Calu3 (cell line): Measurements from ENCODE around the gene MOSPD3. TPM values are rescaled to one million over a fixed set of nuclear protein-coding genes. Genes with fewer than 3 reads are reported as not detected.

Source experiments
- BruUV-seq: library from RNA; stranded (reverse); fragments of 400-500 nt; replicated peaks from 2 replicates; lab custom pipeline; 2021; lab: Mats Ljungman, UMichigan
- CTCF ChIA-PET: fragments of 300-600 bp; sonication (Branson Sonifier 250); formaldehyde crosslinking; loops from one replicate; lab custom pipeline; 2022; ENCODE audit warnings: antibody characterized with exemption; lab: Charles Lee
- DNase-seq: peaks from one replicate; pipeline ENCODE4 v3.0.0; 2022
- H3K27ac Mint-ChIP-seq: one replicate; pipeline ENCODE4 v1.8.0; 2022; ENCODE audit warnings: mixed read lengths; ENCODE audit not compliant: unreplicated experiment
- H3K27me3 Mint-ChIP-seq: one replicate; pipeline ENCODE4 v1.8.0; 2022; ENCODE audit warnings: mixed read lengths; ENCODE audit not compliant: unreplicated experiment
- H3K36me3 Mint-ChIP-seq: one replicate; pipeline ENCODE4 v1.8.0; 2022; ENCODE audit warnings: mild to moderate bottlenecking, moderate library complexity, mixed read lengths; ENCODE audit not compliant: insufficient read depth, unreplicated experiment
- H3K4me1 Mint-ChIP-seq: one replicate; pipeline ENCODE4 v1.8.0; 2022; ENCODE audit warnings: mild to moderate bottlenecking, low read depth, mixed read lengths; ENCODE audit not compliant: unreplicated experiment
- H3K4me3 Mint-ChIP-seq: one replicate; pipeline ENCODE4 v1.8.0; 2022; ENCODE audit warnings: mild to moderate bottlenecking, low read depth, moderate library complexity, mixed read lengths; ENCODE audit not compliant: unreplicated experiment
- H3K9me3 Mint-ChIP-seq: one replicate; pipeline ENCODE4 v1.8.0; 2022; ENCODE audit warnings: low read depth, mixed read lengths; ENCODE audit not compliant: unreplicated experiment
- CTCF ChIP-seq: fragments of 200-600 bp; IDR thresholded peaks from one replicate; pipeline ENCODE4 v1.8.0; 2022; ENCODE audit warnings: antibody characterized with exemption; ENCODE audit not compliant: unreplicated experiment
- intact Hi-C: fragments of 100-400 bp; cut with micrococcal nuclease; formaldehyde crosslinking; loops from one replicate; pipeline ENCODE4 v1.10.0; 2022; ENCODE audit not compliant: unreplicated experiment
- total RNA-seq: library from RNA; stranded (reverse); gene quantifications from 2 replicates; pipeline ENCODE4 v1.2.3, GENCODE V29; 2022

The MOSPD3 gene
- total RNA-seq, 1 experiment from 2014 or later: 11.7 TPM

DNA sequence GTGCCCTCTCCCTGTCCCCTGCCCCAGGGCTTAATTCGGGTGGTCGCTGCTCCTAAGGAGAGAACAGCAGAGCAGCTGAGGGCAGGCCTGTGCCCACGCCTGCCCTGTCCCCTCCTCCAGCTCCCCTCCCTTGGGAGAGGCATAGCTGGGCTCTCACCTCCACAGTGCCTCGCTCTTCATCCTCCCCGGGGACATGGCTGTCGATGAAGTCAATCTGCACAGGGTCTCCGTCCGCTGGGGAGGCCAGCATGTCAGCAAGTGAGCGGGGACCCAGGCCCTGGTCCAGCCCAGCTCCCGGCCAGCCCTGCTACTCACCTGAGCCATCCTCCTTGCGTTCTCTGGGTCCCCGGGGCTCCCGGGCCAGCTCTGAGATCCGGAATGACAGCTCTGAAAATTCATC, 34.8 kb upstream of the MOSPD3 start:
- peaks cover 7% of the 10 kb centered on the region for H3K36me3 Mint-ChIP-seq
- H3K4me3 Mint-ChIP-seq: no peak overlapping the region
- CTCF ChIA-PET: no interaction called here
- no peak for DNase-seq
- no TSS peak for BruUV-seq
- intact Hi-C loops: no loop called here
- H3K4me1 Mint-ChIP-seq: no peaks in the 10 kb centered on the region
- H3K9me3 Mint-ChIP-seq: no peaks in the 10 kb centered on the region
- no peak for TF ChIP-seq CTCF
- no peaks in the 10 kb centered on the region for H3K27me3 Mint-ChIP-seq
- no peak overlapping the region for H3K27ac Mint-ChIP-seq

DNA sequence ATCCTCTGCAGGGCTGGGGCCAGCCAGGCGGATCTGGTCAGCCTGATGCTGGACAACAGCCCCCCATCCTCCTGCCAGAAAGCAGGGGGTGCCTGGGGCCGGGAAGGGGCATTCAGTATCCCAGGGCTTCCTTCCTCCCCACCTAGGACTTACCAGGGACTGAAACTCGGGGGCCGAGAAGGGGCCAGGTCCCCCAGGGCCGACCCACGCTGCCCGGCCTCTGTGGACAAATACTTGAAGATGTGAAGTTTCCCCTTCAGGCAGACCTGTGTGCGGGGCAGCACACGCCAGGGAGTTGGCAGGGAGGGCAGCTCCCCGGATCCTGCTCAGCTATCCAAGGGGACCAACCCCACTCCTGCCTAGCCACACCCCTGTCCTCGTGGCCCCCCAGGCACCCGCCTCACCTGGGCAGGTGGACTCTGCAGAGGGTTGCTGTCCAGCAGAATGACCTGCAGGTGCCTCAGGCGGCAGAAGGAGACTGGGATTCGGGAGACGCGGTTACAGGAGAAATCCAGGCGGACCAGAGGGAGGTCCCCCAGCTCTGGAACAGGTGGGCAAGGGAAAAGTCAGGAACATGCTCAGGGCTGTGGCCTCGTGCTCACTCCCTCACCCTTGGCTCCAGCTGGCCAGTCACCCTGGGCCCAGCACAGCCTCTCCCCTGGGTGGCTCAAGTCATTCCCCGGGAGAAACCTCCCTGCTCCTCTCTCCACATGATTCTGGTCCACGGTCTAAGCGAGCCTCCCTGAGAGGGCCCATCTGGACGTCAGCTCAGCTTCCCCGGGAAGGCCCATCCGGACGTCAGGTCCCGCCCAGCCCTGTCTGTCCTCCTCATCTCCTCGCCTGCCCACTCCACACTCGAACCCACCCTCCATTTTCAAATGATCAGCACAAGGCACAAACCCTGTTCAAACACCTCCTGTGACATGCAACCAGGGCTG, 33.8 kb upstream of the MOSPD3 start:
- no TSS peak for BruUV-seq
- intact Hi-C loops: no loop called here
- Mint-ChIP-seq H3K27me3 (no peaks in the 10 kb centered on the region), H3K9me3 (no peaks in the 10 kb centered on the region), H3K27ac (no peak overlapping the region), H3K4me3 (no peak overlapping the region), H3K36me3 (peaks cover 9% of the 10 kb centered on the region), H3K4me1 (peaks cover 3% of the 10 kb centered on the region)
- CTCF ChIA-PET: no interaction called here
- no peak for TF ChIP-seq CTCF
- DNase-seq: no peak

DNA sequence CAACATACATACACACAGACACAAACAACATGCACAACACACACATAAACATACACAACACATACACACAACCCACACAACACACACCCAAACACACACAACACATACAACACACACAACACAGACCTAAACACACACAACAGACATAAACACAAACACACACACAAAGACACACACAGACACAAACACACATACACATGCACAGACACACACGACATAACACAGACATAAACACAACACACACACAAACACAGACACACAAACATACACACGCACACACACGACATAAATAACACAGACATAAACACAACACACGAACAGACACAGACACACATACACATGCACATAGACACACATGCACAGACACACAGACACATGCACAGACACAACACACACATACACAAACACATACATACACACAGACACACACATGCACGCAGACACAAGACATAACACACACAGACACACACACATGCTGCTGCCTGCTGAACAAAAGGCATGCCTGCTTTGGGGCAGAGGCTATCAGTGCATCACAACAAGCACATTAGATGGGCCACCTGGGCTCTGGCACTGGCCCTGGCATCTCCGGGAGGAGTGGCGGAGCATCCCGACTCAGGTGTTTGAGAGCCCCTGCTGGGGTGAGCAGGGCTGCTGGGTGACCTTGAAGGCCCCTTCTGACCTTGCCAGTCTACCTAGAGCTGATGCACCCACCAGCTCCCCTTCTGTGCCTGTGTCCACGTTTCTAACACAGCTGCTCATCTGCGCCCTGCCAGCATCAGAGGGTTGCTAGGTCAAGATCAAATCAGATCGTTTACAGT, 31.7 kb upstream of the MOSPD3 start:
- CTCF ChIA-PET: no interaction called here
- no peak for TF ChIP-seq CTCF
- Mint-ChIP-seq H3K36me3 (peaks cover 18% of the 10 kb centered on the region), H3K4me1 (peaks cover 14% of the 10 kb centered on the region), H3K9me3 (no peaks in the 10 kb centered on the region), H3K4me3 (no peak overlapping the region), H3K27ac (no peak overlapping the region), H3K27me3 (no peaks in the 10 kb centered on the region)
- no TSS peak for BruUV-seq
- intact Hi-C loops: no loop called here
- no peak for DNase-seq

DNA sequence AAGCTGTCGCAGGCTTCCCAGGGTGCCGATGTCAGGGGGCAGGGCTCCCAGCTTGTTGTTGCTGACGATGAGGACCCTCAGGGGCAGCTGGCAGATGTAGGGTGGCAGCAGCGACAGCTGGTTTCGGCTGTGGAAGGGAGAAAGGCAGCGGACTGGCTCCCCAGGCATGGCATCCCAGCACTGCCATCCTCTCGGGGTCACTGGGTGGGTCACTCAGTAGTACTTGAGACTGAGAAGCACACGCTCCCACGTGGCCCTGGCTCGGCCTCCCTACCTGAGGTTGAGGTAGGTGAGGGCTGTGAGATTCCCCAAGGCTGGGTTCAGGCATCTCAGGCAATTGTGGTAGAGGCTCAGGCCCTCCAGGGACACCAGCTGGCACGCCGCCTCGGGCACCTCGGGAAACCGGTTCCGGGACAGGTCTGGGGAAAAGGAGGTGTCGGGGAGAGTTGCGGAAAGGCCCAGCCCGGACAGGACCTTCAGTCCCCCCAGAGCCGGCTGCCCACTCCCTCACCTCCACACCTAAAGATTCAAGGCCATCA, 30.2 kb upstream of the MOSPD3 start:
- Mint-ChIP-seq H3K27me3 (no peaks in the 10 kb centered on the region), H3K27ac (no peak overlapping the region), H3K4me1 (peaks cover 14% of the 10 kb centered on the region), H3K36me3 (peaks cover 25% of the 10 kb centered on the region), H3K4me3 (no peak overlapping the region), H3K9me3 (no peaks in the 10 kb centered on the region)
- TF ChIP-seq CTCF: no peak
- CTCF ChIA-PET: no interaction called here
- no TSS peak for BruUV-seq
- DNase-seq: no peak
- intact Hi-C loops: no loop called here
